Adrenal gland (tissue), 12 donors: ENCODE measurements around the gene SLC25A41. TPM values are rescaled to one million over a fixed set of nuclear protein-coding genes. Genes with fewer than 3 reads are reported as not detected.

ENCODE experiments used
- DNase-seq, 7 donors: peaks; one replicate each; pipeline ENCODE4 v3.0.0-alpha.2; 2019 to 2020
- H3K27ac ChIP-seq, 5 donors: fragments of 200-600 bp; sonication (generic) in 4 of 5; 1 replicate in 3 of 5; 2 replicates in 2 of 5; pipeline versions ENCODE4 v1.5.1 to v1.8.0; 2016 to 2020; ENCODE audit warnings: mild to moderate bottlenecking in 1 of 5
- H3K27me3 ChIP-seq: fragments of 200-600 bp; 2 replicates; pipeline ENCODE4 v1.8.0; 2021
- H3K36me3 ChIP-seq, 2 donors: fragments of 200-600 bp; replicated peaks in 1 of 2; 1 replicate in 1 of 2; 2 replicates in 1 of 2; pipeline versions ENCODE4 v1.5.1 to v1.8.0; 2018 to 2022
- H3K4me1 ChIP-seq, 2 donors: fragments of 200-600 bp; replicated peaks in 1 of 2; 1 replicate in 1 of 2; 2 replicates in 1 of 2; pipeline versions ENCODE4 v1.5.1 to v1.8.0; 2018 to 2021
- H3K4me3 ChIP-seq, 4 donors: fragments of 200-600 bp; sonication (generic) in 3 of 4; one replicate each; pipeline ENCODE4 v1.5.1; 2016 to 2018
- H3K9me3 ChIP-seq, 3 donors: fragments of 200-600 bp; sonication (generic) in 1 of 3; replicated peaks in 1 of 3; 1 replicate in 2 of 3; 2 replicates in 1 of 3; pipeline versions ENCODE4 v1.5.1 to v1.8.0; 2016 to 2021
- CTCF ChIP-seq, 6 experiments: fragments of 450-650 bp in 4 of 6; fragments of 200-600 bp in 2 of 6; sonication (generic) in 1 of 6; IDR thresholded peaks; 1 replicate in 5 of 6; 2 replicates in 1 of 6; pipeline versions ENCODE4 v1.5.1 to v1.8.0; 2016 to 2021; ENCODE audit warnings: antibody characterized with exemption in 6 of 6, mild to moderate bottlenecking in 2 of 6, moderate library complexity in 1 of 6
- POLR2A ChIP-seq, 2 donors: fragments of 450-650 bp; IDR thresholded peaks; one replicate each; pipeline ENCODE4 v1.6.1; 2017; ENCODE audit warnings: antibody characterized with exemption in 2 of 2, mild to moderate bottlenecking in 2 of 2, moderate library complexity in 1 of 2
- WGBS, 4 donors: extraction: QIAGEN DNeasy Blood & Tissue Kit in 2 of 4; methylation state at CpG; one replicate each; pipeline versions ENCODE4 v1.1.5 to v1.1.7; 2013 to 2017; 5-methylcytosine and 5-hydroxymethylcytosine counted together
- intact Hi-C, 2 donors: fragments of 100-400 bp; cut with DNase I; formaldehyde crosslinking; loops; one replicate each; pipeline versions ENCODE4 v1.14.1 to v1.15.0; 2022 to 2023
- microRNA-seq, 3 donors: library from miRNA; unstranded; fragments of <30 nt; microRNA quantifications; one replicate each; pipeline ENCODE4, GENCODE V29; 2017 to 2020
- polyA plus RNA-seq, 3 donors: library from polyadenylated mRNA; stranded (reverse); fragments of 200-250 nt in 2 of 3; fragments of 350-450 nt in 1 of 3; fragmentation: Illumina TruSeq in 1 of 3; extraction: RNeasy Lipid Tissue Mini Kit (QIAGEN cat#74804) in 1 of 3; gene quantifications; one replicate each; pipeline ENCODE4 v1.2.3, GENCODE V29; 2013 to 2014
- small RNA-seq, 2 donors: library from RNA; depleted of rRNA; stranded (forward); fragments of <200 nt; gene quantifications; one replicate each; pipeline ENCODE3, GENCODE V24; 2016
- total RNA-seq, 9 donors: library from RNA; depleted of rRNA in 4 of 9; stranded (reverse); fragments of >200 nt in 4 of 9; fragments of 120-200 nt in 1 of 9; fragmentation: NEBNext Ultra II Directional in 1 of 9; extraction: Animal tissue kit (Norgen Biotek cat#: 25700) in 1 of 9; gene quantifications; one replicate each; pipeline versions ENCODE4 v1.1.0 to v1.2.4, GENCODE V29; 2013 to 2023
- donor health status: healthy with polysubstance abuse.
- donor health status: Bipolar disorder and iron deficiency.
- donor health status: DM: yes; HTN: yes; CAD: no.
- donor health status: DM: no; HTN: no; CAD: no.
- donor health status: DM: no; HTN: no; CAD: no.
- donor health status: DM: yes; HTN: yes; CAD: no.

Gene SLC25A41
- total and polyA plus RNA-seq, 12 donors, result 0.18 to 1.4 (median 0.38) TPM; not detected in 6

- peaks cover 5% of the 10 kb centered on the region in 2 donors for H3K4me1 ChIP-seq
- no peak overlapping the region for H3K27ac ChIP-seq
- no peaks in the 10 kb centered on the region for H3K9me3 ChIP-seq
- 68 to 73% (median 71%) methylated on average over 14 to 19 of the region's 19 CpGs for WGBS, 4 donors
- no peak for DNase-seq
- no peak for TF ChIP-seq CTCF (IDR thresholded peaks at IDR 0.05)
- no peak for TF ChIP-seq POLR2A (IDR thresholded peaks at IDR 0.05)
- H3K27me3 ChIP-seq, result no peaks in the 10 kb centered on the region
- no peak overlapping the region for H3K4me3 ChIP-seq
- H3K36me3 ChIP-seq, result peaks cover 0 to 38% of the 10 kb centered on the region in 2 donors
- intact Hi-C loops, result no loop called here
Measured at GRCh38 chr19:6376512-6377190, 56.9 kb downstream of the SLC25A41 start.

Small RNAs within 50 kb of the gene (microRNA-seq; reads per million reads assigned to microRNA genes)
- gene MIR3940, result 2.2 to 318 (median 56.5) reads per million in 3 donors
- gene MIR6790, result 0 to 0.28 (median 0) reads per million in 3 donors
- gene MIR6885, result 1.3 to 3.4 (median 1.9) reads per million in 3 donors

Small RNAs within 50 kb of the gene (small RNA-seq; reads per million reads assigned to genes)
- gene MIR6790 (0 reads per million in 2 donors), gene MIR6885 (0 to 0.08 reads per million in 2 donors)

Other genes with a start within 250 kb of the SLC25A41 start
- gene MLLT1, start 153.8 kb downstream of the SLC25A41 start, total RNA-seq, result 10 to 100 TPM in 8 of 9 donors, 1 to 10 TPM in 1; 9.3 to 66.3 (median 22.8) TPM
- gene MLLT1, start 153.8 kb downstream of the SLC25A41 start, polyA plus RNA-seq, result 10 to 100 TPM; 10.4 to 41.1 (median 33.6) TPM
- gene ACER1, start 100.2 kb downstream of the SLC25A41 start, total RNA-seq, result under 1 TPM in 1 of 9 donors, not detected in 8; 0.11 TPM
- gene ACER1, start 100.2 kb downstream of the SLC25A41 start, polyA plus RNA-seq, result under 1 TPM in 1 of 3 donors, not detected in 2; 0.16 TPM
- gene CLPP, start 72.2 kb downstream of the SLC25A41 start, total RNA-seq, result 100 to 1,000 TPM in 5 of 9 donors, 10 to 100 TPM in 4; 81.6 to 151 (median 101) TPM
- gene CLPP, start 72.2 kb downstream of the SLC25A41 start, polyA plus RNA-seq, result 10 to 100 TPM; 35.7 to 69.8 (median 57.2) TPM
- 100 to 1,000 TPM in 3 of 9 donors, 10 to 100 TPM in 6; 63.8 to 137 (median 86.8) TPM for gene ALKBH7, start 61.0 kb downstream of the SLC25A41 start, total RNA-seq
- 10 to 100 TPM in 2 of 3 donors, 1 to 10 TPM in 1; 3.2 to 59.2 (median 52.9) TPM for gene ALKBH7, start 61.0 kb downstream of the SLC25A41 start, polyA plus RNA-seq
- gene PSPN, start 57.8 kb downstream of the SLC25A41 start, total RNA-seq, result 1 to 10 TPM in 7 of 9 donors, under 1 TPM in 2; 0.48 to 3.6 (median 1.3) TPM
- gene PSPN, start 57.8 kb downstream of the SLC25A41 start, polyA plus RNA-seq, result 1 to 10 TPM in 1 of 3 donors, under 1 TPM in 2; 0.67 to 2.3 (median 0.86) TPM
- gene GTF2F1, start 40.6 kb downstream of the SLC25A41 start, total RNA-seq, result 10 to 100 TPM; 29.0 to 67.3 (median 48.6) TPM
- 10 to 100 TPM; 57.1 to 79.1 (median 73.1) TPM for gene GTF2F1, start 40.6 kb downstream of the SLC25A41 start, polyA plus RNA-seq
- 100 to 1,000 TPM in 6 of 9 donors, 10 to 100 TPM in 3; 44.6 to 261 (median 143) TPM for gene KHSRP, start 9.0 kb downstream of the SLC25A41 start, total RNA-seq
- 100 to 1,000 TPM in 1 of 3 donors, 10 to 100 TPM in 2; 59.1 to 175 (median 67.7) TPM for gene KHSRP, start 9.0 kb downstream of the SLC25A41 start, polyA plus RNA-seq
- gene SLC25A23, start 26.0 kb upstream of the SLC25A41 start, total RNA-seq, result 100 to 1,000 TPM in 3 of 9 donors, 10 to 100 TPM in 6; 41.2 to 189 (median 74.3) TPM
- gene SLC25A23, start 26.0 kb upstream of the SLC25A41 start, polyA plus RNA-seq, result 10 to 100 TPM; 43.2 to 54.7 (median 49.3) TPM
- gene CRB3, start 30.5 kb upstream of the SLC25A41 start, total RNA-seq, result under 1 TPM in 5 of 9 donors, not detected in 4; 0.28 to 0.95 (median 0.72) TPM
- 1 to 10 TPM in 1 of 3 donors, under 1 TPM in 1, not detected in 1; 0.51 to 1.4 TPM for gene CRB3, start 30.5 kb upstream of the SLC25A41 start, polyA plus RNA-seq
- gene DENND1C, start 48.0 kb upstream of the SLC25A41 start, total RNA-seq, result 1 to 10 TPM in 7 of 9 donors, under 1 TPM in 2; 0.66 to 7.6 (median 4.4) TPM
- 10 to 100 TPM in 1 of 3 donors, 1 to 10 TPM in 2; 1.4 to 12.1 (median 6.6) TPM for gene DENND1C, start 48.0 kb upstream of the SLC25A41 start, polyA plus RNA-seq
- 100 to 1,000 TPM in 6 of 9 donors, 10 to 100 TPM in 3; 60.1 to 752 (median 166) TPM for gene TUBB4A, start 68.5 kb upstream of the SLC25A41 start, total RNA-seq
- gene TUBB4A, start 68.5 kb upstream of the SLC25A41 start, polyA plus RNA-seq, result 100 to 1,000 TPM in 1 of 3 donors, 10 to 100 TPM in 2; 50.4 to 560 (median 63.1) TPM
- 1 to 10 TPM in 4 of 9 donors, under 1 TPM in 4, not detected in 1; 0.50 to 1.6 (median 0.89) TPM for gene TNFSF9, start 97.3 kb upstream of the SLC25A41 start, total RNA-seq
- gene TNFSF9, start 97.3 kb upstream of the SLC25A41 start, polyA plus RNA-seq, result under 1 TPM; 0.16 to 0.40 (median 0.32) TPM
- gene CD70, start 157.4 kb upstream of the SLC25A41 start, total RNA-seq, result under 1 TPM in 1 of 9 donors, not detected in 8; 0.27 TPM
- gene CD70, start 157.4 kb upstream of the SLC25A41 start, polyA plus RNA-seq, result under 1 TPM in 1 of 3 donors, not detected in 2; 0.34 TPM
- gene TNFSF14, start 236.4 kb upstream of the SLC25A41 start, total RNA-seq, result 1 to 10 TPM in 2 of 9 donors, under 1 TPM in 6, not detected in 1; under 0.01 to 2.5 (median 0.56) TPM
- 1 to 10 TPM in 2 of 3 donors, under 1 TPM in 1; 0.60 to 3.5 (median 3.0) TPM for gene TNFSF14, start 236.4 kb upstream of the SLC25A41 start, polyA plus RNA-seq